HepG2 (cell line): Measurements from ENCODE around the gene MVP. TPM values are rescaled to one million over a fixed set of nuclear protein-coding genes. Genes with fewer than 3 reads are reported as not detected.

ENCODE experiments used
- ELK4 ChIP-seq: sonication (generic); formaldehyde crosslinking; IDR thresholded peaks from 2 replicates; pipeline ENCODE4 v1.9.0; 2021; ENCODE audit warnings: missing genetic modification reagents, borderline replicate concordance
- MIER3 ChIP-seq: IDR thresholded peaks from 2 replicates; pipeline ENCODE4 v1.6.1; 2016; ENCODE audit warnings: missing compliant biosample characterization, borderline replicate concordance
- SMARCE1 ChIP-seq: fragments of 450-650 bp; IDR thresholded peaks from 2 replicates; pipeline ENCODE4 v1.6.1; 2017; ENCODE audit warnings: borderline replicate concordance
- SNAPC4 ChIP-seq: sonication (generic); formaldehyde crosslinking; IDR thresholded peaks from 2 replicates; pipeline ENCODE4 v1.4.0; 2020; ENCODE audit warnings: mild to moderate bottlenecking, missing genetic modification reagents
- ZBTB8A ChIP-seq: sonication (generic); formaldehyde crosslinking; IDR thresholded peaks from 2 replicates; pipeline ENCODE4 v1.4.0; 2020; ENCODE audit warnings: mild to moderate bottlenecking, low read depth, missing genetic modification reagents, borderline replicate concordance
- ZNF280B ChIP-seq: sonication (generic); formaldehyde crosslinking; IDR thresholded peaks from 2 replicates; pipeline ENCODE4 v1.5.0; 2020; ENCODE audit warnings: missing genetic modification reagents, mild to moderate bottlenecking, borderline replicate concordance
- ZNF432 ChIP-seq: sonication (generic); formaldehyde crosslinking; IDR thresholded peaks from 2 replicates; pipeline ENCODE4 v1.5.0; 2020; ENCODE audit warnings: missing genetic modification reagents, mild to moderate bottlenecking, borderline replicate concordance
- ZNF777 ChIP-seq: sonication (generic); formaldehyde crosslinking; IDR thresholded peaks from 2 replicates; pipeline ENCODE4 v1.4.0; 2020; ENCODE audit warnings: missing genetic modification reagents
- polyA plus RNA-seq, 8 experiments: library from polyadenylated mRNA; depleted of rRNA in 3 of 8; stranded (reverse) in 7 of 8; unstranded in 1 of 8; fragments of >200 nt; fragmentation: Illumina TruSeq in 4 of 8; extraction: Trizol in 4 of 8; gene quantifications; 2 replicates each; pipeline versions ENCODE4 v1.2.1 to v1.2.3, GENCODE V29; 2011 to 2016; ENCODE audit warnings: low read depth in 4 of 8, missing spikeins in 1 of 8, mixed read lengths in 1 of 8; ENCODE audit not compliant: insufficient read depth in 1 of 8
- total RNA-seq, 5 experiments: library from RNA; depleted of rRNA; stranded (reverse); fragments of >200 nt; fragmentation: Illumina TruSeq; extraction: Trizol; gene quantifications; 2 replicates each; pipeline ENCODE4 v1.2.3, GENCODE V29; 2016; ENCODE audit warnings: low read depth in 1 of 5
- TF ChIP-seq, protein P1 (sequence below): sonication (generic); formaldehyde crosslinking; IDR thresholded peaks from 2 replicates; pipeline ENCODE4 v1.4.0; 2020; ENCODE audit warnings: mild to moderate bottlenecking, missing genetic modification reagents

MVP gene
- total and polyA plus RNA-seq, 2 of the 13 experiments (the other 11 are each of a cell fraction or from before 2014, with no cell fraction given): 22.9 to 43.5 TPM

DNA sequence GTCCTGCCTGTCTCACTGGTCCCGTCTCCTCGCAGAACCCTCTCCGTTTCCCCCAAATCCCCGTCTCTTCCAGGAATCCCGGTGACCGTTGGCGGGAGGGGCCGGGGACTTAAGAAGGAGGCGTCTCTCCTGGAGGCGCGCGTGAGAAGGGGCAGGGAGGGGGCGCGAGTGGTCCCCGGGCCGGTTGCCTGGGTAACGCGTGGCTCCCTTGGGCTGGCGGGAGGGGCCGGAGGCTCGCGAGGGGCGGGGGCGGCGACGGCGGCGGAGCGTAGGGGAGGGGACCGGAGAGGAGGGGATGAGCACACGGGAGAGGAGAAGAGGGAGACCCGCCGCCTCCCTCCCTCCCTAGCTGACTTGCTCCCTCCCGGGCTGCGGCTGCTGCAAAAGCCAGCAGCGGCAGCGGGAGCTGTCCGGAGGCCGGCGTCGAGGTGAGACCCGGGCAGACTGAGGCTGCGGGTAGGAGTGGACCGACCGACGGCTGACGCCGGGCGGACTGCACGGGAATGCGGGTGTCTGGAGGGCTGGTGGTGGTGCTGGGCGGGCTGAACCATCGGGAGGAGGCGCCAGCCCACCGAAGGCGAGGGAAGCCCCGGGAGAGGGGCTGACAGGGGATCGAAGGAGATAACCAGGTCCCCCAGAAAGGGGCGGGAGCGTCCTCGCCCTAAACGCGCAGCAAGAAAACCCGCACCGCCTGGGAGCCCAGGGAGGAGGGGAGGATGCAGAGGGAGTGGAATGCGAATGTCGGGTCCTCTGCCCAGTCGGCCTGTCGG lies 8.2 kb upstream of the MVP start, which contains the start of gene PRRT2 (continued):
- TF ChIP-seq, protein P1, sequence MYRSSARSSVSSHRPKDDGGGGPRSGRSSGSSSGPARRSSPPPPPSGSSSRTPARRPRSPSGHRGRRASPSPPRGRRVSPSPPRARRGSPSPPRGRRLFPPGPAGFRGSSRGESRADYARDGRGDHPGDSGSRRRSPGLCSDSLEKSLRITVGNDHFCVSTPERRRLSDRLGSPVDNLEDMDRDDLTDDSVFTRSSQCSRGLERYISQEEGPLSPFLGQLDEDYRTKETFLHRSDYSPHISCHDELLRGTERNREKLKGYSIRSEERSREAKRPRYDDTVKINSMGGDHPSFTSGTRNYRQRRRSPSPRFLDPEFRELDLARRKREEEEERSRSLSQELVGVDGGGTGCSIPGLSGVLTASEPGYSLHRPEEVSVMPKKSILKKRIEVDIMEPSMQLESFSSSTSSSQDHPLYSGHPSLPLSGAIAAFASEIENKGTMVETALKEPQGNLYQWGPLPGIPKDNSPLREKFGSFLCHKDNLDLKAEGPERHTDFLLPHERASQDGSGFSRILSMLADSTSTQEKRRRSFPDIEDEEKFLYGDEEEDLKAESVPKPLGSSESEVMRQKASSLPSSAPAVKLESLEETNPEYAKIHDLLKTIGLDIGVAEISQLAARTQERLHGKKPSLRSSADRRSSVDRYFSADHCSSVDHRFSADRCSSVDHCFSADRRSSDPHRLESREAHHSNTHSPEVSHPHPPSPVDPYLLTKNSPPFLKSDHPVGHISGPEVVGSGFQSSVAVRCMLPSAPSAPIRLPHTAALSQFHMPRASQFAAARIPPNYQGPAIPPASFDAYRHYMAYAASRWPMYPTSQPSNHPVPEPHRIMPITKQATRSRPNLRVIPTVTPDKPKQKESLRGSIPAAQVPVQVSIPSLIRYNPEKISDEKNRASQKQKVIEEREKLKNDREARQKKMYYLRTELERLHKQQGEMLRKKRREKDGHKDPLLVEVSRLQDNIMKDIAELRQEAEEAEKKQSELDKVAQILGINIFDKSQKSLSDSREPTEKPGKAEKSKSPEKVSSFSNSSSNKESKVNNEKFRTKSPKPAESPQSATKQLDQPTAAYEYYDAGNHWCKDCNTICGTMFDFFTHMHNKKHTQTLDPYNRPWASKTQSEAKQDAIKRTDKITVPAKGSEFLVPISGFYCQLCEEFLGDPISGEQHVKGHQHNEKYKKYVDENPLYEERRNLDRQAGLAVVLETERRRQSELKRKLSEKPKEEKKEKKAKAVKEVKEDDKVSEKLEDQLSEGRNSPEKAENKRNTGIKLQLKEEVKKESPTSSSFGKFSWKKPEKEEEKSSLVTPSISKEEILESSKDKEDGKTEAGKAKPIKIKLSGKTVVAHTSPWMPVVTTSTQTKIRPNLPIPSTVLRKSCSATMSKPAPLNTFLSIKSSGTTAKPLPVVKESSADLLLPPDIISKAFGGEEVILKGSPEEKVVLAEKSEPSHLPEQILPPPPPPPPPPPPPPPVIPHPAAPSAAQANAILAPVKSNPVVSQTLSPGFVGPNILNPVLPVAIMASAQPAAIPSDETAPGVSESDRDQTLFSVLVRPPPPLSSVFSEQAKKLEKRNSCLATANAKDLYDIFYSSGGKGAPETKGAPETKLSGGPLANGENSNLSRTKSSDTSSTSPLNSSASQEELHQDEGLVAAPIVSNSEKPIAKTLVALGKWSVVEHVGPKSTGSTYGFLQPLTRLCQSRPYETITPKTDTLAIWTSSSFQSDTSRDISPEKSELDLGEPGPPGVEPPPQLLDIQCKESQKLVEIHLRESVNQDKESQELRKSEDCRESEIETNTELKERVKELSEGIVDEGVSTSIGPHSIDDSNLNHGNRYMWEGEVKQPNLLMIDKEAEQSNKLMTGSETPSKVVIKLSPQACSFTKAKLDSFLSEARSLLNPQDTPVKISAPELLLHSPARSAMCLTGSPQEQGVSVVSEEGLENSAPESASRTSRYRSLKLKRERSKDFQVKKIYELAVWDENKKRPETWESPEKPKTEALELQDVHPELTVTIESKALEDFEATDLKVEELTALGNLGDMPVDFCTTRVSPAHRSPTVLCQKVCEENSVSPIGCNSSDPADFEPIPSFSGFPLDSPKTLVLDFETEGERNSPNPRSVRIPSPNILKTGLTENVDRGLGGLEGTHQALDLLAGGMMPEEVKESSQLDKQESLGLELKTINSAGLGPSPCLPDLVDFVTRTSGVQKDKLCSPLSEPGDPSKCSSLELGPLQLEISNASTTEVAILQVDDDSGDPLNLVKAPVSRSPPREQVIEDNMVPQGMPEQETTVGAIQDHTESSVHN: no peak
- TF ChIP-seq ELK4 (no peak), ZNF777 (peak; percentile 94), MIER3 (CRISPR knock-in tag) (no peak), SNAPC4 (no peak), ZNF280B (no peak), ZNF432 (CRISPR knock-in tag) (no peak), SMARCE1 (no peak), ZBTB8A (CRISPR knock-in tag) (no peak)
